CD4-positive, alpha-beta T cell treated with Interleukin-17A for 1 hour (primary cell): Measurements from ENCODE around the gene SFXN1.
A peak's percentile ranks its signal among the peaks of the same experiment; 100 is the strongest.

ENCODE experiments used
- DNase-seq: peaks from one replicate; pipeline ENCODE4 v3.0.0-alpha.2; 2020

Gene SFXN1

GRCh38 chr5:175544108-175544511 is 65.8 kb downstream of the SFXN1 start:
- DNase-seq = no peak

- DNase-seq = no peak
Observed at GRCh38 chr5:175544586-175544985, 66.2 kb downstream of the SFXN1 start.

- no peak for DNase-seq
Observed at GRCh38 chr5:175547842-175548241, 69.5 kb downstream of the SFXN1 start.

- DNase-seq = no peak
Observed at GRCh38 chr5:175548626-175549311, 70.4 kb downstream of the SFXN1 start.

GRCh38 chr5:175550055-175550805 is 71.9 kb downstream of the SFXN1 start:
- no peak for DNase-seq

- no peak for DNase-seq
Observed at GRCh38 chr5:175551266-175551665, 72.9 kb downstream of the SFXN1 start.

- DNase-seq = no peak
Observed at GRCh38 chr5:175554296-175554695, 75.9 kb downstream of the SFXN1 start.

GRCh38 chr5:175555168-175555785 is 76.9 kb downstream of the SFXN1 start:
- DNase-seq = no peak

GRCh38 chr5:175556794-175557193 is 78.4 kb downstream of the SFXN1 start:
- DNase-seq = no peak

- no peak for DNase-seq
Observed at GRCh38 chr5:175557778-175558177, 79.4 kb downstream of the SFXN1 start.

- no peak for DNase-seq
Observed at GRCh38 chr5:175558801-175559480, 80.6 kb downstream of the SFXN1 start.

GRCh38 chr5:175560011-175560410 is 81.7 kb downstream of the SFXN1 start:
- DNase-seq = no peak

- no peak for DNase-seq
Observed at GRCh38 chr5:175561085-175561484, 82.7 kb downstream of the SFXN1 start.

- no peak for DNase-seq
Observed at GRCh38 chr5:175564716-175565115, 86.4 kb downstream of the SFXN1 start.

- DNase-seq = no peak
Observed at GRCh38 chr5:175566697-175567096, 88.3 kb downstream of the SFXN1 start.

GRCh38 chr5:175567954-175568353 is 89.6 kb downstream of the SFXN1 start:
- DNase-seq = peak; percentile 5

GRCh38 chr5:175569701-175570100 is 91.3 kb downstream of the SFXN1 start:
- no peak for DNase-seq

- DNase-seq = no peak
Observed at GRCh38 chr5:175572886-175573285, 94.5 kb downstream of the SFXN1 start.

GRCh38 chr5:175573493-175574269 is 95.3 kb downstream of the SFXN1 start:
- DNase-seq = no peak

- DNase-seq = no peak
Observed at GRCh38 chr5:175575301-175575700, 96.9 kb downstream of the SFXN1 start.

- no peak for DNase-seq
Observed at GRCh38 chr5:175576096-175576495, 97.7 kb downstream of the SFXN1 start.

GRCh38 chr5:175576591-175576990 is 98.2 kb downstream of the SFXN1 start:
- DNase-seq = no peak
